A549 (cell line): ENCODE measurements around the gene PKD2. TPM values are rescaled to one million over a fixed set of nuclear protein-coding genes. Genes with fewer than 3 reads are reported as not detected.
A peak's percentile ranks its signal among the peaks of the same experiment; 100 is the strongest.

Experiments
- ATAC-seq, 2 experiments: fragments of 200-7000 bp in 1 of 2; fragments of >200 bp in 1 of 2; cut with Nextera tagmentation in 1 of 2; cut with Tn5 transposase in 1 of 2; 3 replicates each; pipeline versions ENCODE4 v1.8.0 to v1.9.1; 2018 to 2020; ENCODE audit warnings: mild to moderate bottlenecking in 1 of 2, moderate library complexity in 1 of 2
- CTCF ChIA-PET: fragments of 300-600 bp; sonication (Branson Sonifier 250); formaldehyde crosslinking; extraction: SDS; loops from one replicate; lab custom pipeline; 2021; ENCODE audit warnings: antibody characterized with exemption, inconsistent platforms; lab: Yijun Ruan, JAX
- POLR2A ChIA-PET: fragments of 350-600 bp; formaldehyde crosslinking; extraction: SDS; loops from one replicate; lab custom pipeline; 2021; ENCODE audit warnings: antibody characterized with exemption, inconsistent platforms; lab: Yijun Ruan, JAX
- DNase-seq, 2 experiments: peaks; one replicate each; pipeline versions ENCODE4 v3.0.0 to v3.0.0-alpha.2; 2011 to 2016; ENCODE audit warnings: low read depth in 1 of 2, low spot score in 1 of 2
- FAIRE-seq: peaks from 2 replicates; lab custom pipeline; 2011; peaks lifted over from hg19 to GRCh38; lab: Jason Lieb, UNC
- H3K27ac ChIP-seq, 2 experiments: fragments of >200 bp; sonication (Bioruptor Twin); formaldehyde crosslinking; 3 replicates each; pipeline ENCODE4 v1.5.1; 2016 to 2017
- H3K4me1 ChIP-seq: fragments of >200 bp; sonication (Bioruptor Twin); formaldehyde crosslinking; 3 replicates; pipeline ENCODE4 v1.6.1; 2016
- H3K4me2 ChIP-seq: fragments of >200 bp; sonication (Bioruptor Twin); formaldehyde crosslinking; 3 replicates; pipeline ENCODE4 v1.6.1; 2016
- H3K4me3 ChIP-seq: fragments of >200 bp; sonication (Bioruptor Twin); formaldehyde crosslinking; 3 replicates; pipeline ENCODE4 v1.5.1; 2016
- H3K9me3 ChIP-seq: fragments of >200 bp; sonication (Bioruptor Twin); formaldehyde crosslinking; 3 replicates; pipeline ENCODE4 v1.6.1; 2016
- CHD2 ChIP-seq: fragments of 150-350 bp; IDR thresholded peaks from 2 replicates; pipeline ENCODE4 v1.6.1; 2014; ENCODE audit warnings: low read length; ENCODE audit not compliant: partially characterized antibody
- EHMT2 ChIP-seq: fragments of 200-600 bp; sonication (generic); IDR thresholded peaks from 2 replicates; pipeline ENCODE4 v1.6.1; 2016; ENCODE audit warnings: antibody characterized with exemption, low read depth, mild to moderate bottlenecking, moderate library complexity
- ELK1 ChIP-seq: fragments of 150-350 bp; IDR thresholded peaks from 2 replicates; pipeline ENCODE4 v1.6.1; 2014; ENCODE audit warnings: low read depth, mild to moderate bottlenecking, low read length
- FOSL2 ChIP-seq, 2 experiments: fragments of 450-650 bp in 1 of 2; fragments of >200 bp in 1 of 2; sonication (Bioruptor Twin) in 1 of 2; formaldehyde crosslinking; IDR thresholded peaks; 2 replicates each; pipeline versions ENCODE4 v1.5.0 to v1.6.1; 2016 to 2020; ENCODE audit warnings: mild to moderate bottlenecking in 1 of 2, moderate library complexity in 1 of 2
- FOXS1 ChIP-seq: fragments of 250-450 bp; sonication (Bioruptor Pico); IDR thresholded peaks from 2 replicates; pipeline ENCODE4 v1.5.0; 2020; ENCODE audit warnings: mild to moderate bottlenecking, moderate library complexity
- HES2 ChIP-seq: fragments of >200 bp; sonication (Bioruptor Twin); formaldehyde crosslinking; IDR thresholded peaks from 2 replicates; pipeline ENCODE4 v1.6.1; 2016
- JUNB ChIP-seq: fragments of >200 bp; sonication (Bioruptor Twin); formaldehyde crosslinking; IDR thresholded peaks from 2 replicates; pipeline ENCODE4 v1.6.1; 2016
- KDM1A ChIP-seq: fragments of 200-600 bp; sonication (generic); IDR thresholded peaks from 2 replicates; pipeline ENCODE4 v1.6.1; 2016; ENCODE audit warnings: low read depth, mild to moderate bottlenecking
- KDM5A ChIP-seq: fragments of 200-600 bp; sonication (generic); IDR thresholded peaks from 2 replicates; pipeline ENCODE4 v1.6.1; 2016; ENCODE audit warnings: antibody characterized with exemption, mild to moderate bottlenecking
- MAFK ChIP-seq: fragments of 450-650 bp; IDR thresholded peaks from 2 replicates; pipeline ENCODE4 v1.6.1; 2014; ENCODE audit not compliant: partially characterized antibody
- MAX ChIP-seq: IDR thresholded peaks from 2 replicates; pipeline ENCODE4 v1.6.1; 2012
- RFX5 ChIP-seq: fragments of 450-650 bp; IDR thresholded peaks from 2 replicates; pipeline ENCODE4 v1.7.1; 2014; ENCODE audit warnings: antibody characterized with exemption, mild to moderate bottlenecking, moderate library complexity
- RNF2 ChIP-seq: fragments of 200-600 bp; sonication (generic); IDR thresholded peaks from 2 replicates; pipeline ENCODE4 v1.6.1; 2016; ENCODE audit warnings: low read depth, mild to moderate bottlenecking, antibody characterized with exemption, moderate library complexity, borderline replicate concordance
- SMC3 ChIP-seq: fragments of >200 bp; sonication (Bioruptor Twin); formaldehyde crosslinking; IDR thresholded peaks from 3 replicates; pipeline ENCODE4 v1.6.1; 2018; ENCODE audit warnings: inconsistent platforms
- SREBF2 ChIP-seq: fragments of 450-650 bp; IDR thresholded peaks from 2 replicates; pipeline ENCODE4 v1.6.1; 2014; ENCODE audit warnings: mild to moderate bottlenecking, moderate library complexity
- TP53 ChIP-seq: fragments of 250-450 bp; sonication (Bioruptor Pico); IDR thresholded peaks from 2 replicates; pipeline ENCODE4 v1.5.0; 2021; ENCODE audit warnings: mild to moderate bottlenecking, moderate library complexity
- ZC3H11A ChIP-seq: fragments of 450-650 bp; IDR thresholded peaks from 2 replicates; pipeline ENCODE4 v1.6.1; 2014; ENCODE audit warnings: antibody characterized with exemption, mild to moderate bottlenecking
- ZFP36 ChIP-seq: fragments of 450-650 bp; IDR thresholded peaks from 2 replicates; pipeline ENCODE4 v1.6.1; 2014; ENCODE audit warnings: borderline replicate concordance; ENCODE audit not compliant: partially characterized antibody
- WGBS: methylation state at CpG from one replicate; pipeline ENCODE4 v1.1.6; 2017; ENCODE audit errors: missing lambda C conversion rate; 5-methylcytosine and 5-hydroxymethylcytosine counted together
- polyA plus RNA-seq, 4 experiments: library from polyadenylated mRNA; depleted of rRNA in 3 of 4; stranded (reverse); fragments of >200 nt; fragmentation: RNase III in 1 of 4; extraction: RNeasy Plus Mini Kit Qiagen cat#74134 plus additional on column Dnase treatment in 1 of 4; gene quantifications; 2 replicates in 3 of 4; 3 replicates in 1 of 4; pipeline ENCODE4 v1.2.3, GENCODE V29; 2011 to 2017
- TF ChIP-seq, protein P1 (sequence below): fragments of >200 bp; sonication (Bioruptor Twin); formaldehyde crosslinking; IDR thresholded peaks from 3 replicates; pipeline ENCODE4 v1.6.1; 2016
- TF ChIP-seq, protein P2 (sequence below): IDR thresholded peaks from 2 replicates; pipeline ENCODE4 v1.6.1; 2012
- TF ChIP-seq, protein P3 (sequence below): fragments of 250-450 bp; sonication (Bioruptor Pico); IDR thresholded peaks from 2 replicates; pipeline ENCODE4 v1.5.0; 2020; ENCODE audit warnings: low read depth, mild to moderate bottlenecking, moderate library complexity

PKD2 gene
- polyA plus RNA-seq, 2 of the 4 experiments (the other 2 are of a cell fraction), result 39.4 to 57.6 TPM

- DNase-seq (no peak), FAIRE-seq (no peak), ATAC-seq (no peak)
- Histone ChIP-seq H3K27ac (no peak overlapping the region), H3K4me1 (0 out of 3 replicates have a peak, but pooled peaks cover 4% of the 10 kb centered on the region), H3K4me3 (no peak overlapping the region), H3K4me2 (no peak overlapping the region), H3K9me3 (no peaks in the 10 kb centered on the region)
- 78% methylated on average over 1 of the region's 1 CpG for WGBS
- ChIA-PET POLR2A (no interaction called here), CTCF (interaction anchor here (1.0 to 6.0 kb wide), 3 partner anchors 15 to 174 kb away, joined by 3 to 45 read pairs (median 4); no protein-coding TSS in a partner anchor)
- TF ChIP-seq, protein P1, sequence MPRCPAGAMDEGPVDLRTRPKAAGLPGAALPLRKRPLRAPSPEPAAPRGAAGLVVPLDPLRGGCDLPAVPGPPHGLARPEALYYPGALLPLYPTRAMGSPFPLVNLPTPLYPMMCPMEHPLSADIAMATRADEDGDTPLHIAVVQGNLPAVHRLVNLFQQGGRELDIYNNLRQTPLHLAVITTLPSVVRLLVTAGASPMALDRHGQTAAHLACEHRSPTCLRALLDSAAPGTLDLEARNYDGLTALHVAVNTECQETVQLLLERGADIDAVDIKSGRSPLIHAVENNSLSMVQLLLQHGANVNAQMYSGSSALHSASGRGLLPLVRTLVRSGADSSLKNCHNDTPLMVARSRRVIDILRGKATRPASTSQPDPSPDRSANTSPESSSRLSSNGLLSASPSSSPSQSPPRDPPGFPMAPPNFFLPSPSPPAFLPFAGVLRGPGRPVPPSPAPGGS, result no peak
- TF ChIP-seq HES2, result no peak
Measured at GRCh38 chr4:88037447-88037846, 30.0 kb downstream of the PKD2 start.

- CTCF ChIA-PET, result interaction anchor here (1.4 to 6.0 kb wide), 2 partner anchors 16 to 173 kb away, joined by 4 to 45 read pairs; no protein-coding TSS in a partner anchor
- no peak overlapping the region for H3K27ac ChIP-seq
- TF ChIP-seq, protein P2, sequence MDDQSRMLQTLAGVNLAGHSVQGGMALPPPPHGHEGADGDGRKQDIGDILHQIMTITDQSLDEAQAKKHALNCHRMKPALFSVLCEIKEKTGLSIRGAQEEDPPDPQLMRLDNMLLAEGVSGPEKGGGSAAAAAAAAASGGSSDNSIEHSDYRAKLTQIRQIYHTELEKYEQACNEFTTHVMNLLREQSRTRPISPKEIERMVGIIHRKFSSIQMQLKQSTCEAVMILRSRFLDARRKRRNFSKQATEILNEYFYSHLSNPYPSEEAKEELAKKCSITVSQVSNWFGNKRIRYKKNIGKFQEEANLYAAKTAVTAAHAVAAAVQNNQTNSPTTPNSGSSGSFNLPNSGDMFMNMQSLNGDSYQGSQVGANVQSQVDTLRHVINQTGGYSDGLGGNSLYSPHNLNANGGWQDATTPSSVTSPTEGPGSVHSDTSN, result no peak
- TF ChIP-seq SMC3 (no peak), KDM5A (no peak), MAX (no peak), TP53 (CRISPR knock-in tag) (no peak), KDM1A (no peak), RFX5 (no peak), JUNB (no peak), EHMT2 (no peak)
Measured at GRCh38 chr4:88037936-88038335, 30.5 kb downstream of the PKD2 start.

GRCh38 chr4:88040707-88041106 is 33.3 kb downstream of the PKD2 start:
- ATAC-seq (no peak), FAIRE-seq (no peak), DNase-seq (no peak)
- Histone ChIP-seq H3K9me3 (no peaks in the 10 kb centered on the region), H3K4me3 (no peak overlapping the region), H3K27ac (no peak overlapping the region), H3K4me2 (no peak overlapping the region), H3K4me1 (no peaks in the 10 kb centered on the region)
- POLR2A ChIA-PET, result no interaction called here
- CTCF ChIA-PET, result interaction anchor here (1.0 kb wide), 1 partner anchor 178 kb away, joined by 4 read pairs; no protein-coding TSS in a partner anchor
- peak; percentile 33 for TF ChIP-seq MAFK
- no peak for TF ChIP-seq MAX
- TF ChIP-seq FOSL2 (IDR thresholded peaks at IDR 0.05), result no peak
- peak; percentile 46; the same call in 1 of the 2 replicates for TF ChIP-seq FOSL2 (CRISPR knock-in tag; IDR thresholded peaks at IDR 0.05)
- 82% methylated on average over 3 of the region's 3 CpGs for WGBS

More at GRCh38 chr4:88037936-88038335, 30.5 kb downstream of the PKD2 start:
- WGBS, result 85% methylated on average over 4 of the region's 4 CpGs
- DNase-seq (no peak), ATAC-seq (no peak), FAIRE-seq (no peak)
- H3K4me2 ChIP-seq, result no peak overlapping the region
- POLR2A ChIA-PET, result no interaction called here
- H3K9me3 ChIP-seq, result no peaks in the 10 kb centered on the region
- H3K4me1 ChIP-seq, result 0 out of 3 replicates have a peak, but pooled peaks cover 2% of the 10 kb centered on the region
- no peak overlapping the region for H3K4me3 ChIP-seq

DNA sequence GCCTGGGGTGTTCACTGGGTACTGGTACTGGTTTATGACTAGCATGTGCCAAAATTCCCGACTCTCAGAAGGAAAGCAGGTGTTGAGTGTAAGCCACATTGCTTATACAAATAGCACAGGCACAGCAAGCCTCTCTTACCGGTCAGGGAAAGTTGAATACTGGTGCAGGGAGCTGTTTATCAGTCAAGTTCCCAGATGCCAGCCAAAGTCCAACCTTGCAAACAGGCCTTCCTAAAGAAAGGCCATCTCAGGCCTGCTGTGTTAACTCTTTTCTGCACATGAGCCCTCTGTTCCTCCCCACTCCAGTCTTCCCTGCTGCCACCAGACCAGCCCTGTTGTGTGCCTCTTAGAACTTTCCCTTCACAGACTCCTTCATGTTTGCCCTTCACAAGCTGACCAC is 34.2 kb downstream of the PKD2 start:
- POLR2A ChIA-PET, result no interaction called here
- Histone ChIP-seq H3K4me1 (no peaks in the 10 kb centered on the region), H3K27ac (no peak overlapping the region), H3K9me3 (no peaks in the 10 kb centered on the region), H3K4me2 (no peak overlapping the region), H3K4me3 (no peak overlapping the region)
- TF ChIP-seq ELK1, result no peak
- no peak for TF ChIP-seq JUNB
- TF ChIP-seq, protein P1, result no peak
- no peak for TF ChIP-seq SREBF2
- TF ChIP-seq ZFP36, result no peak
- no peak for TF ChIP-seq MAX
- no peak for TF ChIP-seq CHD2
- TF ChIP-seq FOXS1 (CRISPR knock-in tag), result no peak
- no peak for TF ChIP-seq SMC3
- TF ChIP-seq RNF2, result no peak
- TF ChIP-seq, protein P3, sequence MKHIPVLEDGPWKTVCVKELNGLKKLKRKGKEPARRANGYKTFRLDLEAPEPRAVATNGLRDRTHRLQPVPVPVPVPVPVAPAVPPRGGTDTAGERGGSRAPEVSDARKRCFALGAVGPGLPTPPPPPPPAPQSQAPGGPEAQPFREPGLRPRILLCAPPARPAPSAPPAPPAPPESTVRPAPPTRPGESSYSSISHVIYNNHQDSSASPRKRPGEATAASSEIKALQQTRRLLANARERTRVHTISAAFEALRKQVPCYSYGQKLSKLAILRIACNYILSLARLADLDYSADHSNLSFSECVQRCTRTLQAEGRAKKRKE (CRISPR knock-in tag), result no peak
- no peak for TF ChIP-seq ZC3H11A
- ATAC-seq, result no peak
- FAIRE-seq, result no peak
- 75% methylated on average over 2 of the region's 2 CpGs for WGBS
- no peak for DNase-seq
- CTCF ChIA-PET, result interaction anchor here (1.0 to 2.2 kb wide), 3 partner anchors 9 to 177 kb away, joined by 4 to 7 read pairs (median 6); no protein-coding TSS in a partner anchor
